Bronchial epithelial cell (primary cell): ENCODE measurements around the gene FGF11. TPM values are rescaled to one million over a fixed set of nuclear protein-coding genes. Genes with fewer than 3 reads are reported as not detected.
"Not testable (repeated sequence)": the region's sequence is repeated elsewhere in the genome, so short reads cannot be mapped to it uniquely, and the experiment has no call there.

Source experiments
- DNase-seq: peaks from one replicate; pipeline ENCODE4 v3.0.0-alpha.2; 2010; ENCODE audit warnings: low read depth
- FAIRE-seq: peaks from 2 replicates; lab custom pipeline; 2011; peaks lifted over from hg19 to GRCh38; lab: Jason Lieb, UNC
- H3K27me3 ChIP-seq: 2 replicates; pipeline ENCODE4 v1.5.1; 2011; ENCODE audit warnings: low read length; ENCODE audit not compliant: control insufficient read depth, insufficient read depth
- H3K36me3 ChIP-seq: 2 replicates; pipeline ENCODE4 v1.5.1; 2011; ENCODE audit warnings: low read length; ENCODE audit not compliant: control insufficient read depth, insufficient read depth
- H3K4me3 ChIP-seq: 2 replicates; pipeline ENCODE4 v1.5.1; 2011; ENCODE audit warnings: mild to moderate bottlenecking, low read depth, low read length, control low read depth
- total RNA-seq: library from RNA; depleted of rRNA; stranded (reverse); fragments of >200 nt; gene quantifications from 2 replicates; pipeline ENCODE4 v1.2.1, GENCODE V29; 2014
- TF ChIP-seq, protein P1 (sequence below): IDR thresholded peaks from 2 replicates; pipeline ENCODE4 v1.5.1; 2011; ENCODE audit warnings: mild to moderate bottlenecking, moderate library complexity, low read length, control low read depth, inconsistent platforms; ENCODE audit not compliant: insufficient read depth, severe bottlenecking

The FGF11 gene
- total RNA-seq, 1 donor from 2014 or later = 12.4 TPM

DNA sequence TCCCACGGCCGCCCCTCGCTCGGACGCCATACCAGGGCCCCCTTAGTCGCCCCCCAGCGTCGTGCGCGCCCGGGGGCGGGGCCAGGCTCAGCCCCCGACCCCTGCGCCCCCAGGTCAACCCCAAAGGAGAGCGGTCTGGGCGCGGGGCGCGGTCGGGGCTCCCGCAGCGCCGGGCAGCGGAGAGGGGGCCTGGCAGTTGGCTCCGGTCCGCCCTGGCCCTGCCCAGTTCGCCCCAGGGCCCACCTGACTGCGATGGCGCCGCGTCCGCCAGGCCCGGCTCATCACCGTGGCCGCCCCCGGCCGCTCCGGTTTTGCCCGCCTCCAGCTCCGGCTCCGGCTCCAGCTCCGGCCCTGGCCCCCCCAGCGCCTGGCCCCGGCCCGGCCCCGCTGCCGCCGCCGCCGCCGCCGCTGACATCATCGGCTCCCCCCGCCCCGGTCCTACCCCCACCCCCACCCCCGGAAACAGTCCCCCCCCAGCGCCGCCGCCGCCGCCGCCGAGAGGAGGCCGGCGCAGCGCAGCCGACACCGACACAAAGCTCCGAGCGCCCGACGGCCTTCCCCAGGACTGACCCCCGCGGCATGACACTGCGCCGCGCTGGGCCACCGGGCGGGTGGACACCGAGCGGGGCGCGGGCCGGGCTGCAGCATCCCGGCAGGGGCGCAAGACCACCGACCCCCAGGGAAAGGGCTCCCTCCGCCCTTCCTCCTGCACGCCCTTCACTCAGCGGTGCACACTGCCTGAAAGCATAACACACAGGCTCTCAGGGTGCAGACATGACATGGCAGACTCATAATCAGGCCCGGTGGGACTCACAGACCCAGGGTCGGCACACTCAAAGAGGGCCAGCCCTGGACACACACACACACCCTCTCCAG is 40.1 kb downstream of the FGF11 start, which contains the start of gene ZBTB4:
ZBTB4 (minus strand) TSS at position 419 of the 876 bp plus-strand sequence. CDS start 12,830 bp downstream, outside the sequence.
- TF ChIP-seq, protein P1, sequence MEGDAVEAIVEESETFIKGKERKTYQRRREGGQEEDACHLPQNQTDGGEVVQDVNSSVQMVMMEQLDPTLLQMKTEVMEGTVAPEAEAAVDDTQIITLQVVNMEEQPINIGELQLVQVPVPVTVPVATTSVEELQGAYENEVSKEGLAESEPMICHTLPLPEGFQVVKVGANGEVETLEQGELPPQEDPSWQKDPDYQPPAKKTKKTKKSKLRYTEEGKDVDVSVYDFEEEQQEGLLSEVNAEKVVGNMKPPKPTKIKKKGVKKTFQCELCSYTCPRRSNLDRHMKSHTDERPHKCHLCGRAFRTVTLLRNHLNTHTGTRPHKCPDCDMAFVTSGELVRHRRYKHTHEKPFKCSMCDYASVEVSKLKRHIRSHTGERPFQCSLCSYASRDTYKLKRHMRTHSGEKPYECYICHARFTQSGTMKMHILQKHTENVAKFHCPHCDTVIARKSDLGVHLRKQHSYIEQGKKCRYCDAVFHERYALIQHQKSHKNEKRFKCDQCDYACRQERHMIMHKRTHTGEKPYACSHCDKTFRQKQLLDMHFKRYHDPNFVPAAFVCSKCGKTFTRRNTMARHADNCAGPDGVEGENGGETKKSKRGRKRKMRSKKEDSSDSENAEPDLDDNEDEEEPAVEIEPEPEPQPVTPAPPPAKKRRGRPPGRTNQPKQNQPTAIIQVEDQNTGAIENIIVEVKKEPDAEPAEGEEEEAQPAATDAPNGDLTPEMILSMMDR = no peak
- peak; percentile 15 for DNase-seq
- no peaks in the 10 kb centered on the region for H3K27me3 ChIP-seq

DNA sequence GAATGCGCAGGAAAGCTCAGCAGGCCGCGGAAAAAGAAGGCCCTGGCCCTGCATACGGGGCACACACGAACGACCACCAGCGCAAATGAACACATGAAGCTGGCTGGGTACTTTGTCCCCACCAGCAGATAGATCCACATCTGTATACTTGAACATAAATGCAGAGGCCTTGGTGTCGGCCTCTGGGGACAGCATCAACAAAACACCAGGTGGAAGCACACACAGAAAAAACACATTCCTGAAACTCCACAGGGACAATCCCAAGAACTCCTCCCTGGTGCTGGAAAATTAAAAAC is 40.7 kb downstream of the FGF11 start:
- no peak for DNase-seq
- no peaks in the 10 kb centered on the region for H3K27me3 ChIP-seq
- no peak for FAIRE-seq
- peak overlapping the region; percentile 85 for H3K4me3 ChIP-seq
- H3K36me3 ChIP-seq = no peaks in the 10 kb centered on the region
- TF ChIP-seq, protein P1 = no peak

More for the DNA sequence above, 40.1 kb downstream of the FGF11 start, which contains the start of gene ZBTB4:
- FAIRE-seq = no peak
- Histone ChIP-seq H3K36me3 (no peaks in the 10 kb centered on the region), H3K4me3 (peak within 1 kb of the TSS; percentile 85)

DNA sequence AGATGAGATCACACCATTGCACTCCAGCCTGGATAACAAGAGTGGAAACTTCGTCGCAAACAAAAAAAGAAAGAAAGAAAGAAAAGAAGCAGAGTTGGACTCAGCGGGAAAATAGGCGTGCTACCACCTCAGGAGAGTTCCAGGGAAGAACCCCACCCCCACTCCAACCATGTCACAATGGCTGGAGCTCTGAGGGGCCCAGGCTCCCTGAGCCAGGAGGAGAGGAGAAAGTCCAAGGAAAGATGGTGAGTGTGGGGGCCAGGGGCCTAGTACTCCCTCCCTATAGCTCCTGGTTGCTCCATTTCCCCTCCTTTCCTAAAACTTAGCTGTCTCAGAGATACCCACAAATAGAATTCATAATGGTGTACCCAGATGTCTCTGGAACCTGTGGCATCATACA is 42.0 kb downstream of the FGF11 start, which contains the start of gene SLC35G6:
SLC35G6 (plus strand) TSS at position 172 of the 400 bp plus-strand sequence; CDS start at position 243, 71 bp downstream.
- not testable (repeated sequence) for H3K4me3 ChIP-seq, FAIRE-seq, DNase-seq, H3K27me3 ChIP-seq, H3K36me3 ChIP-seq

DNA sequence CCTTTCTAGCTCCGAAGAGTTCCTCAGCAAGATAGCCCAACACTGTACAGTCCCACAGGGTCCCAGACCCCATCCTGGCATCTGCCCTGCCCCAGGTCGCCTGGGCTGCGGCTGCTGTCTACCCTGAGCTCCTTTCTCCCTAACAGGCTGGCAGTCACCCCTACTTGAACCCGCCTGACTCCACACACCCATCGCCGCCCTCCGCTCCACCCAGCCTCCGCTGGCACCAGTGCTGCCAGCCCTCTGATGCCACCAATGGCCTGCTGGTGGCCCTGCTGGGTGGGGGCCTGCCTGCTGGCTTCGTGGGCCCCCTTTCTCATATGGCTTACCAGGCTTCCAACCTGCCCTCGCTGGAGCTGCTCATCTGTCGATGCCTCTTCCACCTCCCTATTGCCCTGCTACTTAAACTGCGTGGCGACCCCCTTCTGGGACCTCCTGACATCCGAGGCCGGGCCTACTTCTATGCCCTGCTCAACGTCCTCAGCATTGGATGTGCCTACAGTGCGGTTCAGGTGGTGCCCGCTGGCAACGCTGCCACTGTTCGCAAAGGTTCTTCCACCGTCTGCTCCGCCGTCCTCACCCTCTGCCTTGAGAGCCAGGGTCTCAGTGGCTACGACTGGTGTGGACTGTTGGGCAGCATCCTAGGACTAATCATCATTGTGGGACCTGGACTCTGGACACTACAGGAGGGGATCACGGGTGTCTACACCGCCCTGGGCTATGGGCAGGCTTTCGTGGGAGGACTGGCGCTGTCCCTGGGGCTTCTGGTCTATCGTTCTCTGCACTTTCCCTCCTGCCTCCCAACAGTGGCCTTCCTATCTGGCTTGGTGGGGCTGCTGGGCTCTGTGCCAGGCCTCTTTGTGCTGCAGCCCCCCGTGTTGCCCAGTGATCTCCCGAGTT is 42.8 kb downstream of the FGF11 start:
- H3K4me3 ChIP-seq, H3K36me3 ChIP-seq, DNase-seq, FAIRE-seq, H3K27me3 ChIP-seq: not testable (repeated sequence)

DNA sequence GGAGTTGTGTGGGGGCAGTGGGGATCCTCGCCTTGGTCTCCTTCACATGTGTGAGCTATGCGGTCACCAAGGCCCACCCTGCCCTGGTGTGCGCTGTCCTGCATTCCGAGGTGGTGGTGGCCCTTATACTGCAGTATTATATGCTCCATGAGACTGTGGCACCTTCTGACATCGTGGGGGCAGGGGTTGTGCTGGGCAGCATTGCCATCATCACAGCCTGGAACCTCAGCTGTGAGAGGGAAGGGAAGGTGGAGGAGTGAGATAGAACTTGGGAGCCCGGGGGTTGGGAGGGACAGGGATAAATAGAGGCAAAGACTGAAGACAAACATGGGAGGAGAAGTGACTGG is 43.4 kb downstream of the FGF11 start:
- not testable (repeated sequence) for H3K4me3 ChIP-seq, H3K27me3 ChIP-seq, DNase-seq, H3K36me3 ChIP-seq, FAIRE-seq

DNA sequence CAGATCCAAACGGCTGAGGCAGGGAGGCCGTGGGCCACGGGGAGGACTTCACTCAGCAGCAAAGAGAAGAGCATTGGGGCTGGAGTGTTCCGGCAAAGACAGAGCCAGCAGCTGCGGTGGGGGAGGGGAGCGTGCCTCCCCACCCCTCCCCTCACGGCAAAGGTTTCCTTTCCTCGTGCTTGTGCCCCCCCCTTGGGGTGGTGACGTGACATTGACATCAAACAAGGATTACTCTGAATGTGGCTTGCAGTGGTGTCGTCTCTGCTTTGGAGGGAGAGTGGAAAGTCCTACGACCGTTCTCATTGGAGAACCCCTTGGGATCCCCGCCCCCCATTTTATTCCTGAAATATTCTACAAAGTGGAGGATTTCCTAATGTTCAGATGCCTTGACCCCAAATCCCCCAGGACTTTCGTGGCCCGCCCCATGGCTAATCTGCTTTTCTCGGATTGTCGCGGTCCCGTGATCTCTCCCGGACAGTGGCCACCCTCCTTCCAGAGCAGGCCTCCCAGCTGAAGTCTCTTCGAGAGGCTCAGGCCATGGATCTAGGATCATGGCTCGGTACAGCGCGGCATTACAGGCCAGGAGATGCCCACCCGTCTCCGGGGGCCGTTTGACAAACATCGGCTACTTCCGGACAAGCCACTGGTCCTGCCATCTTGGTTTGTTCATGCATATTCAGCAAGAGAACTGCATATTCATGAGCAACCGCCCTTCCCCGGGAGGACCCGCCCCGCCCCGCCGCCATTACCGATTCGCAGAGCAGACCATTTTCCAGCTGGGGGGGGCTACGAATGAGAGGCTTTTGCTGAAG is 44.1 kb downstream of the FGF11 start:
- peak; percentile 75 for DNase-seq
- FAIRE-seq = no peak
- TF ChIP-seq, protein P1 = no peak
- Histone ChIP-seq H3K36me3 (peaks cover 1% of the 10 kb centered on the region), H3K4me3 (peak overlapping the region; percentile 79), H3K27me3 (no peaks in the 10 kb centered on the region)
